ENCODE data around the gene TPSAB1. TPM values are rescaled to one million over a fixed set of nuclear protein-coding genes. Genes with fewer than 3 reads are reported as not detected.

TPSAB1 gene
- total RNA-seq, 1 experiment from 2014 or later: not detected

- POLR2A ChIA-PET: no interaction called here
- no peaks in the 10 kb centered on the region for H3K36me3 Mint-ChIP-seq (ENCODE audit: insufficient read depth, unreplicated experiment)
- no TSS peak for BruUV-seq (replicated peaks)
- intact Hi-C loops (cut with micrococcal nuclease): no loop called here
- H3K27ac Mint-ChIP-seq (ENCODE audit: low read depth, unreplicated experiment): no peak overlapping the region
- no peak overlapping the region for H3K4me3 Mint-ChIP-seq (ENCODE audit: unreplicated experiment)
- no peak for TF ChIP-seq CTCF (IDR thresholded peaks at IDR 0.05; ENCODE audit: unreplicated experiment)
- no peaks in the 10 kb centered on the region for H3K4me1 Mint-ChIP-seq (ENCODE audit: insufficient read depth, unreplicated experiment)
- CTCF ChIA-PET: no interaction called here
- DNase-seq (ENCODE audit: unreplicated experiment): no peak
- no peaks in the 10 kb centered on the region for H3K9me3 Mint-ChIP-seq (ENCODE audit: unreplicated experiment)
- peaks cover 22% of the 10 kb centered on the region for H3K27me3 Mint-ChIP-seq (ENCODE audit: insufficient read depth, unreplicated experiment)
Measured at GRCh38 chr16:1210461-1210860, 30.0 kb upstream of the TPSAB1 start.

GRCh38 chr16:1211451-1212268, 28.8 kb upstream of the TPSAB1 start:
- no peaks in the 10 kb centered on the region for H3K4me1 Mint-ChIP-seq (ENCODE audit: insufficient read depth, unreplicated experiment)
- no peaks in the 10 kb centered on the region for H3K9me3 Mint-ChIP-seq (ENCODE audit: unreplicated experiment)
- no TSS peak for BruUV-seq (replicated peaks)
- no peaks in the 10 kb centered on the region for H3K36me3 Mint-ChIP-seq (ENCODE audit: insufficient read depth, unreplicated experiment)
- ChIA-PET POLR2A (no interaction called here), CTCF (no interaction called here)
- peaks cover 21% of the 10 kb centered on the region for H3K27me3 Mint-ChIP-seq (ENCODE audit: insufficient read depth, unreplicated experiment)
- no peak overlapping the region for H3K4me3 Mint-ChIP-seq (ENCODE audit: unreplicated experiment)
- DNase-seq (ENCODE audit: unreplicated experiment): no peak
- TF ChIP-seq CTCF (IDR thresholded peaks at IDR 0.05; ENCODE audit: unreplicated experiment): no peak
- intact Hi-C loops (cut with micrococcal nuclease): no loop called here
- H3K27ac Mint-ChIP-seq (ENCODE audit: low read depth, unreplicated experiment): no peak overlapping the region

DNA sequence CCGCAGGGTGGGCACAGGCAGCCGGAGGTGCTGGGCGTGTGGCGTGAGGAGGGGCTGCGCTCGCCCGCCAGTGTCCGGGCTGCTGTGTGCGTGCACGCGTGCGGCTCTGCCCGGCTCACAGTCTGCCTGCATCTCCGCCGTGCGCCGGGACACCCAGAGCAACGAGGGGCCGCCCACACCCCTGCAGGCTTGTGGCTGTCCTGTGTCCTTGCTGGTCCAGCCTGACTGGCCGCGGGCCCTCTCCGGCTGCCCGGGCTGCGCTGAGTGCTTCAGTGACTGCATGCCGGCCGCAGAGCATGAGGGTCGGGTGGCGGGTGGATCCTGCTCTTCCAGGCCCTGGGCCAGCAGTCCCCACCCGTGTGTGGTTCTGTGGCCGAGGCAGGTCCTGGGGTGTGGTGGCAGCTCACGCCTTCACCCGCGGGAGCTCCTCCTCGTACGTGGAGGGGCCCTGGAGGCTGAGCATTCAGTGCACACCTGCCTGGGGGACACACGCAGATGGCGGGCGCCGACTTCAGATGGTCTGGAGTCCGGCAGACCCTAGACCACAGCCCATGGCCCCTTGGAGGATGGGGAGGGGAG, 27.8 kb upstream of the TPSAB1 start:
- no peaks in the 10 kb centered on the region for H3K36me3 Mint-ChIP-seq (ENCODE audit: insufficient read depth, unreplicated experiment)
- intact Hi-C loops (cut with micrococcal nuclease): no loop called here
- H3K4me3 Mint-ChIP-seq (ENCODE audit: unreplicated experiment): no peak overlapping the region
- no peak for TF ChIP-seq CTCF (IDR thresholded peaks at IDR 0.05; ENCODE audit: unreplicated experiment)
- no TSS peak for BruUV-seq (replicated peaks)
- no peaks in the 10 kb centered on the region for H3K4me1 Mint-ChIP-seq (ENCODE audit: insufficient read depth, unreplicated experiment)
- peaks cover 20% of the 10 kb centered on the region for H3K27me3 Mint-ChIP-seq (ENCODE audit: insufficient read depth, unreplicated experiment)
- DNase-seq (ENCODE audit: unreplicated experiment): no peak
- CTCF ChIA-PET: no interaction called here
- POLR2A ChIA-PET: no interaction called here
- H3K9me3 Mint-ChIP-seq (ENCODE audit: unreplicated experiment): no peaks in the 10 kb centered on the region
- H3K27ac Mint-ChIP-seq (ENCODE audit: low read depth, unreplicated experiment): no peak overlapping the region

GRCh38 chr16:1213231-1213630, 27.3 kb upstream of the TPSAB1 start:
- H3K4me1 Mint-ChIP-seq (ENCODE audit: insufficient read depth, unreplicated experiment): no peaks in the 10 kb centered on the region
- peaks cover 20% of the 10 kb centered on the region for H3K27me3 Mint-ChIP-seq (ENCODE audit: insufficient read depth, unreplicated experiment)
- intact Hi-C loops (cut with micrococcal nuclease): no loop called here

More at GRCh38 chr16:1213231-1213630, 27.3 kb upstream of the TPSAB1 start:
- DNase-seq (ENCODE audit: unreplicated experiment): no peak
- CTCF ChIA-PET: no interaction called here
- Mint-ChIP-seq H3K27ac (ENCODE audit: low read depth, unreplicated experiment) (no peak overlapping the region), H3K36me3 (ENCODE audit: insufficient read depth, unreplicated experiment) (no peaks in the 10 kb centered on the region), H3K9me3 (ENCODE audit: unreplicated experiment) (no peaks in the 10 kb centered on the region), H3K4me3 (ENCODE audit: unreplicated experiment) (no peak overlapping the region)
- BruUV-seq (replicated peaks): no TSS peak
- no peak for TF ChIP-seq CTCF (IDR thresholded peaks at IDR 0.05; ENCODE audit: unreplicated experiment)
- POLR2A ChIA-PET: no interaction called here

All from MCF 10A (cell line).